ENCODE measurements around the gene OGA. TPM values are rescaled to one million over a fixed set of nuclear protein-coding genes. Genes with fewer than 3 reads are reported as not detected.

Gene OGA
- total RNA-seq, 1 experiment from 2014 or later: 96.1 TPM

- no peak overlapping the region for H3K4me3 Mint-ChIP-seq (ENCODE audit: unreplicated experiment)
- ChIA-PET CTCF (interaction anchor here (0.8 to 1.8 kb wide), 4 partner anchors 13 to 554 kb away, joined by 3 to 8 read pairs (median 5); partner anchors contain the start of genes DPCD and POLL), POLR2A (no interaction called here)
- no peak overlapping the region for H3K27ac Mint-ChIP-seq (ENCODE audit: low read depth, unreplicated experiment)
- no peaks in the 10 kb centered on the region for H3K36me3 Mint-ChIP-seq (ENCODE audit: insufficient read depth, unreplicated experiment)
- H3K4me1 Mint-ChIP-seq (ENCODE audit: insufficient read depth, unreplicated experiment): no peaks in the 10 kb centered on the region
- no peak for DNase-seq (ENCODE audit: unreplicated experiment)
- H3K27me3 Mint-ChIP-seq (ENCODE audit: insufficient read depth, unreplicated experiment): peaks cover 25% of the 10 kb centered on the region
- no peak for TF ChIP-seq CTCF (IDR thresholded peaks at IDR 0.05; ENCODE audit: unreplicated experiment)
- H3K9me3 Mint-ChIP-seq (ENCODE audit: unreplicated experiment): no peaks in the 10 kb centered on the region
- BruUV-seq (replicated peaks): no TSS peak
- intact Hi-C loops (cut with micrococcal nuclease): no loop called here
Measured at GRCh38 chr10:101767966-101768790, 50.1 kb downstream of the OGA start.

GRCh38 chr10:101767600-101767945, 50.7 kb downstream of the OGA start:
- ChIA-PET POLR2A (interaction anchor here (0.8 kb wide), 1 partner anchor 16 kb away, joined by 3 read pairs; the partner anchor contains the start of gene NPM3), CTCF (interaction anchor here (1.3 kb wide), 1 partner anchor 553 kb away, joined by 7 read pairs; no protein-coding TSS in a partner anchor)
- TF ChIP-seq CTCF (IDR thresholded peaks at IDR 0.05; ENCODE audit: unreplicated experiment): no peak
- no peak for DNase-seq (ENCODE audit: unreplicated experiment)
- Mint-ChIP-seq H3K36me3 (ENCODE audit: insufficient read depth, unreplicated experiment) (no peaks in the 10 kb centered on the region), H3K4me1 (ENCODE audit: insufficient read depth, unreplicated experiment) (no peaks in the 10 kb centered on the region), H3K4me3 (ENCODE audit: unreplicated experiment) (no peak overlapping the region), H3K27ac (ENCODE audit: low read depth, unreplicated experiment) (no peak overlapping the region), H3K9me3 (ENCODE audit: unreplicated experiment) (no peaks in the 10 kb centered on the region), H3K27me3 (ENCODE audit: insufficient read depth, unreplicated experiment) (peaks cover 24% of the 10 kb centered on the region)
- intact Hi-C loops (cut with micrococcal nuclease): no loop called here
- BruUV-seq (replicated peaks): no TSS peak

DNA sequence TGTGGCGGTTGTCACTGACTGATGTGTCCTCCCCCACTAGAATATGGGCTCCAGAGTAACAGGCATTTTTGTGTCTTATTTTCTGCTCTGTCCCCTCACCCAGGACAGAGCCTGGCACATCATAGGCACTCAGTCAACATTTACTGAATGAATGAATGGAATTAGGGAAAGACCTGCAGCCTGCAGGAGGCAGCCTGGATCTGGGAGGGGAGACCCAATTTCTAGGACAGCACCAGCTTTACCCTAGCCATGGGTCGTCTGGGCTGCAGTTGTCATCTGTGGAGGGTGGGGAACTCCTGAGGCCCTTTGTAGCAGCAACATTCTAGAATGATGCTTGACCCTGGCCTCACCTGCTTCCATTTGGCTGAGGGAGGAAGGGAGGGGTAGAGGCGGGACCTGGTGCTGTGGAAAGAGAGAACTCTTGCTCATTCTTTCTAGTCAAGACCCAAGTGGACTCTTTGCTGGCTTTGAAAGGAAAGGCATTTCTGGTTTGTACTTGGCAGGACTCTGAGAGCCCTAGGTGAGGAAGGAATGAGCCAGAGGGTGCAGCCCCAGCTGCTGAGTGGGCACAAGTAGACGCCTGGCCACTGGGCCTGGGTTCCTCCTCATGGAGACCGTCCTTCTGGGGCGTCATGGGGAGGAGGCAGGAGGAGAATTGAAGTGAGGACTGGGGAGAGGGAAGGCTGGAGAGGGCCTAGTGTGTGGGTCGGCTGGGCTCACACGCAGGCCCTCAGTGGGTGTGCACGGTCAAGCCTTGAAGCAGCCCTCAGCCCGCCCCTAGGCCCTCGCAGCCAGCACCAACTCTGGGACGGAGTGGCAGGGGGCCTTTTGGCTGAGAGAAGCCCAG, 51.3 kb downstream of the OGA start:
- ChIA-PET POLR2A (interaction anchor here (0.7 to 0.8 kb wide), 3 partner anchors 16 to 955 kb away, joined by 3 read pairs; partner anchors contain the start of gene NPM3), CTCF (interaction anchor here (0.7 to 0.8 kb wide), 2 partner anchors 19 to 554 kb away, joined by 3 read pairs; no protein-coding TSS in a partner anchor)
- peaks cover 24% of the 10 kb centered on the region for H3K27me3 Mint-ChIP-seq (ENCODE audit: insufficient read depth, unreplicated experiment)
- no peaks in the 10 kb centered on the region for H3K9me3 Mint-ChIP-seq (ENCODE audit: unreplicated experiment)
- no peak overlapping the region for H3K4me3 Mint-ChIP-seq (ENCODE audit: unreplicated experiment)
- no peak overlapping the region for H3K27ac Mint-ChIP-seq (ENCODE audit: low read depth, unreplicated experiment)
- intact Hi-C loops (cut with micrococcal nuclease): no loop called here
- no peak for TF ChIP-seq CTCF (IDR thresholded peaks at IDR 0.05; ENCODE audit: unreplicated experiment)
- H3K4me1 Mint-ChIP-seq (ENCODE audit: insufficient read depth, unreplicated experiment): no peaks in the 10 kb centered on the region
- no peaks in the 10 kb centered on the region for H3K36me3 Mint-ChIP-seq (ENCODE audit: insufficient read depth, unreplicated experiment)
- BruUV-seq (replicated peaks): no TSS peak
- DNase-seq (ENCODE audit: unreplicated experiment): no peak

- CTCF ChIA-PET: interaction anchor here (0.7 to 0.8 kb wide), 2 partner anchors 20 to 553 kb away, joined by 3 read pairs; no protein-coding TSS in a partner anchor
- DNase-seq (ENCODE audit: unreplicated experiment): no peak
- Mint-ChIP-seq H3K27me3 (ENCODE audit: insufficient read depth, unreplicated experiment) (peaks cover 24% of the 10 kb centered on the region), H3K4me1 (ENCODE audit: insufficient read depth, unreplicated experiment) (no peaks in the 10 kb centered on the region), H3K9me3 (ENCODE audit: unreplicated experiment) (no peaks in the 10 kb centered on the region), H3K4me3 (ENCODE audit: unreplicated experiment) (no peak overlapping the region), H3K36me3 (ENCODE audit: insufficient read depth, unreplicated experiment) (no peaks in the 10 kb centered on the region), H3K27ac (ENCODE audit: low read depth, unreplicated experiment) (no peak overlapping the region)
- POLR2A ChIA-PET: interaction anchor here (0.7 kb wide), 1 partner anchor 65 kb away, joined by 3 read pairs; no protein-coding TSS in a partner anchor
- TF ChIP-seq CTCF (IDR thresholded peaks at IDR 0.05; ENCODE audit: unreplicated experiment): no peak
- intact Hi-C loops (cut with micrococcal nuclease): no loop called here
- BruUV-seq (replicated peaks): no TSS peak
Measured at GRCh38 chr10:101766306-101766705, 51.9 kb downstream of the OGA start.

Data from MCF 10A (cell line).